B cell (primary cell): ENCODE data around the gene NCOA1. TPM values are rescaled to one million over a fixed set of nuclear protein-coding genes. Genes with fewer than 3 reads are reported as not detected.
"Not testable (repeated sequence)": the region's sequence is repeated elsewhere in the genome, so short reads cannot be mapped to it uniquely, and the experiment has no call there.

Experiments
- ATAC-seq: fragments of 200-7000 bp; cut with Tn5 transposase; one replicate; pipeline ENCODE4 v1.10.0; 2021; ENCODE audit warnings: low read depth, mild to moderate bottlenecking, moderate number of reproducible peaks, moderate library complexity
- CTCF ChIA-PET: fragments of 350-600 bp; sonication (Branson Sonifier 250); formaldehyde crosslinking; loops from one replicate; lab custom pipeline; 2021; ENCODE audit warnings: antibody characterized with exemption, inconsistent platforms; lab: Charles Lee
- POLR2A ChIA-PET: fragments of 350-600 bp; sonication (Branson Sonifier 250); formaldehyde crosslinking; loops from one replicate; lab custom pipeline; 2021; ENCODE audit warnings: antibody characterized with exemption; lab: Charles Lee
- DNase-seq: peaks from one replicate; pipeline ENCODE4 v3.0.0; 2013
- H2AFZ ChIP-seq: 2 replicates; pipeline ENCODE4 v1.6.1; 2012; ENCODE audit warnings: mild to moderate bottlenecking, low read depth, low read length; ENCODE audit not compliant: insufficient read depth, poor library complexity, severe bottlenecking
- H3K27ac ChIP-seq, 2 donors: 1 replicate in 1 of 2; 2 replicates in 1 of 2; pipeline ENCODE4 v1.5.1; 2012 to 2013; ENCODE audit warnings: low read length in 2 of 2, mild to moderate bottlenecking in 2 of 2, moderate library complexity in 1 of 2
- H3K27me3 ChIP-seq, 4 experiments: fragments of 200-600 bp in 1 of 4; sonication (generic) in 1 of 4; replicated peaks in 1 of 4; 1 replicate in 2 of 4; 2 replicates in 2 of 4; pipeline versions ENCODE4 v1.6.1 to v1.7.0; 2013 to 2016; ENCODE audit warnings: low read length in 3 of 4, mild to moderate bottlenecking in 2 of 4, mixed read lengths in 1 of 4, moderate library complexity in 1 of 4; ENCODE audit not compliant: insufficient read depth in 4 of 4, control insufficient read depth in 3 of 4; ENCODE audit errors: control extremely low read depth in 1 of 4
- H3K36me3 ChIP-seq, 2 experiments: replicated peaks in 1 of 2; 1 replicate in 1 of 2; 2 replicates in 1 of 2; pipeline versions ENCODE4 v1.6.1 to v1.7.1; 2013; ENCODE audit warnings: low read length in 1 of 2; ENCODE audit not compliant: insufficient read depth in 2 of 2, control insufficient read depth in 1 of 2; ENCODE audit errors: control extremely low read depth in 1 of 2, extremely low read depth in 1 of 2
- H3K4me1 ChIP-seq, 2 donors: fragments of 200-600 bp in 1 of 2; sonication (generic) in 1 of 2; 1 replicate in 1 of 2; 2 replicates in 1 of 2; pipeline versions ENCODE4 v1.5.1 to v1.6.1; 2013 to 2017; ENCODE audit warnings: low read length in 2 of 2; ENCODE audit not compliant: control insufficient read depth in 2 of 2, insufficient read depth in 2 of 2
- H3K4me2 ChIP-seq: replicated peaks from 2 replicates; pipeline ENCODE3; 2012; ENCODE audit warnings: mild to moderate bottlenecking, low read depth, low read length; ENCODE audit not compliant: poor library complexity, severe bottlenecking
- H3K4me3 ChIP-seq, 5 experiments: fragments of 200-600 bp in 1 of 5; sonication (generic) in 1 of 5; 1 replicate in 3 of 5; 2 replicates in 2 of 5; pipeline versions ENCODE4 v1.5.1 to v1.7.0; 2011 to 2016; ENCODE audit warnings: low read length in 4 of 5, mild to moderate bottlenecking in 4 of 5, low read depth in 2 of 5, control low read depth in 1 of 5, moderate library complexity in 1 of 5; ENCODE audit not compliant: insufficient read depth in 1 of 5; ENCODE audit errors: control extremely low read depth in 1 of 5, extremely low read depth in 1 of 5
- H3K79me2 ChIP-seq: fragments of 200-600 bp; sonication (generic); one replicate; pipeline ENCODE4 v1.6.0; 2016; ENCODE audit warnings: low read length; ENCODE audit not compliant: control insufficient read depth, insufficient read depth
- H3K9ac ChIP-seq: fragments of 200-600 bp; sonication (generic); 2 replicates; pipeline ENCODE4 v1.6.1; 2017; ENCODE audit warnings: mild to moderate bottlenecking, low read length, moderate library complexity
- H3K9me3 ChIP-seq, 3 donors: one replicate each; pipeline versions ENCODE4 v1.6.1 to v1.7.1; 2013; ENCODE audit warnings: low read length in 2 of 3; ENCODE audit not compliant: control insufficient read depth in 2 of 3, insufficient read depth in 1 of 3; ENCODE audit errors: control extremely low read depth in 1 of 3
- H4K20me1 ChIP-seq: 2 replicates; pipeline ENCODE4 v1.6.0; 2012; ENCODE audit warnings: mild to moderate bottlenecking, low read length; ENCODE audit not compliant: insufficient read depth, control insufficient read depth, poor library complexity, severe bottlenecking
- H3K27ac Mint-ChIP-seq: one replicate; pipeline ENCODE4 v1.8.0; 2021; ENCODE audit warnings: mixed read lengths
- H3K27me3 Mint-ChIP-seq: one replicate; pipeline ENCODE4 v1.8.0; 2021; ENCODE audit warnings: mixed read lengths
- H3K4me1 Mint-ChIP-seq: one replicate; pipeline ENCODE4 v1.8.0; 2021; ENCODE audit warnings: mixed read lengths
- H3K4me3 Mint-ChIP-seq: one replicate; pipeline ENCODE4 v1.8.0; 2021; ENCODE audit warnings: mixed read lengths
- H3K9me3 Mint-ChIP-seq: one replicate; pipeline ENCODE4 v1.8.0; 2022; ENCODE audit warnings: mixed read lengths; ENCODE audit not compliant: insufficient read depth
- CTCF ChIP-seq: fragments of 200-600 bp; IDR thresholded peaks from one replicate; pipeline ENCODE4 v1.8.0; 2022; ENCODE audit warnings: antibody characterized with exemption, mild to moderate bottlenecking
- EZH2 ChIP-seq: IDR thresholded peaks from 2 replicates; pipeline ENCODE4 v1.6.1; 2012; ENCODE audit warnings: borderline replicate concordance, low read depth, mild to moderate bottlenecking, moderate library complexity, low read length; ENCODE audit not compliant: insufficient read depth, poor library complexity, severe bottlenecking
- WGBS: methylation state at CpG from one replicate; pipeline ENCODE4 v1.1.5; 2013; ENCODE audit warnings: missing lambda C conversion rate; ENCODE audit not compliant: insufficient coverage; 5-methylcytosine and 5-hydroxymethylcytosine counted together
- intact Hi-C: fragments of 100-400 bp; cut with micrococcal nuclease; formaldehyde crosslinking; loops from one replicate; pipeline ENCODE4 v1.10.0; 2022
- polyA plus RNA-seq: library from polyadenylated mRNA; depleted of rRNA; stranded (reverse); fragments of >200 nt; gene quantifications from 2 replicates; pipeline ENCODE4 v1.2.3, GENCODE V29; 2012
- total RNA-seq, 2 donors: library from RNA; stranded (reverse); fragments of 120-200 nt in 1 of 2; gene quantifications; 1 replicate in 1 of 2; 2 replicates in 1 of 2; pipeline versions ENCODE4 v1.2.3 to v1.2.4, GENCODE V29; 2013 to 2022

Gene NCOA1
- total and polyA plus RNA-seq, 2 donors (not counting 1 experiment from before 2014, with no cell fraction given) = 11.6 to 49.1 TPM

- Mint-ChIP-seq H3K4me3 (peak overlapping the region; percentile 99), H3K27me3 (no peaks in the 10 kb centered on the region), H3K4me1 (peaks cover 19% of the 10 kb centered on the region), H3K27ac (peak overlapping the region; percentile 100), H3K9me3 (no peaks in the 10 kb centered on the region)
- Histone ChIP-seq H3K9ac (peak overlapping the region; percentile 79), H3K4me3 (peak overlapping the region; percentile 3 to 91 (median 82)), H3K27me3 (no peaks in the 10 kb centered on the region), H3K27ac (no peak overlapping the region), H2AFZ (peak overlapping the region; percentile 91), H3K4me1 (peaks cover 10 to 16% of the 10 kb centered on the region in 2 donors), H3K79me2 (peaks cover 50% of the 10 kb centered on the region), H3K4me2 (peak overlapping the region; percentile 80), H4K20me1 (no peaks in the 10 kb centered on the region), H3K9me3 (no peaks in the 10 kb centered on the region), H3K36me3 (peaks cover 0 to 3% of the 10 kb centered on the region in 2 experiments)
- ATAC-seq (no peak), DNase-seq (no peak)
- CTCF ChIA-PET = no interaction called here
- POLR2A ChIA-PET = interaction anchor here (0.6 kb wide), 1 partner anchor 591 kb away, joined by 6 read pairs; no protein-coding TSS in a partner anchor
- intact Hi-C loops = loop anchor here (1.0 to 5.0 kb wide), 5 partner anchors 9 to 747 kb away; partner anchors contain the start of genes DNAJC27, EFR3B, NCOA1 and WDCP
- TF ChIP-seq CTCF (no peak), EZH2 (no peak)
- 15% methylated on average over 14 of the region's 14 CpGs for WGBS
These were observed 302.8 kb downstream of the NCOA1 start for GRCh38 chr2:24793761-24794435.

GRCh38 chr2:24797644-24798043, 306.6 kb downstream of the NCOA1 start:
- H3K9me3 Mint-ChIP-seq = no peaks in the 10 kb centered on the region
- no peak for DNase-seq
- CTCF ChIA-PET = no interaction called here
- TF ChIP-seq EZH2 = no peak
- TF ChIP-seq CTCF = no peak
- no peaks in the 10 kb centered on the region for H3K27me3 Mint-ChIP-seq
- Histone ChIP-seq H2AFZ (no peak overlapping the region), H3K9ac (no peak overlapping the region), H3K27me3 (no peaks in the 10 kb centered on the region), H3K4me2 (no peak overlapping the region), H4K20me1 (no peaks in the 10 kb centered on the region), H3K27ac (no peak overlapping the region), H3K4me1 (peaks cover 5 to 8% of the 10 kb centered on the region in 2 donors), H3K4me3 (no peak overlapping the region), H3K36me3 (peaks cover 0 to 3% of the 10 kb centered on the region in 2 experiments), H3K79me2 (peaks cover 41% of the 10 kb centered on the region), H3K9me3 (no peaks in the 10 kb centered on the region)
- peaks cover 14% of the 10 kb centered on the region for H3K4me1 Mint-ChIP-seq
- no peak overlapping the region for H3K4me3 Mint-ChIP-seq
- no peak for ATAC-seq
- 100% methylated on average over 2 of the region's 2 CpGs for WGBS
- intact Hi-C loops = no loop called here
- POLR2A ChIA-PET = interaction anchor here (0.6 kb wide), 1 partner anchor 95 kb away, joined by 11 read pairs; no protein-coding TSS in a partner anchor
- H3K27ac Mint-ChIP-seq = no peak overlapping the region

- H3K4me1 Mint-ChIP-seq, H3K9me3 Mint-ChIP-seq, CTCF ChIA-PET, H3K4me3 Mint-ChIP-seq, POLR2A ChIA-PET, H3K4me2 ChIP-seq, H3K4me3 ChIP-seq, intact Hi-C loops, H3K9ac ChIP-seq, H3K4me1 ChIP-seq, H3K27me3 ChIP-seq, H3K36me3 ChIP-seq, ATAC-seq, H3K9me3 ChIP-seq, H2AFZ ChIP-seq, H4K20me1 ChIP-seq, H3K27me3 Mint-ChIP-seq, H3K27ac Mint-ChIP-seq, DNase-seq, H3K27ac ChIP-seq: not testable (repeated sequence)
- peaks cover 21% of the 10 kb centered on the region for H3K79me2 ChIP-seq
- no CpG with 5 or more reads among the region's 5 CpGs for WGBS
These were observed 309.4 kb downstream of the NCOA1 start for GRCh38 chr2:24800487-24800886.
